ENCODE results near the gene PAX7. TPM values are rescaled to one million over a fixed set of nuclear protein-coding genes. Genes with fewer than 3 reads are reported as not detected.

PAX7 gene
- total and polyA plus RNA-seq, 9 of the 15 experiments (the other 6 are each of a cell fraction or from before 2014, with no cell fraction given), result not detected

DNA sequence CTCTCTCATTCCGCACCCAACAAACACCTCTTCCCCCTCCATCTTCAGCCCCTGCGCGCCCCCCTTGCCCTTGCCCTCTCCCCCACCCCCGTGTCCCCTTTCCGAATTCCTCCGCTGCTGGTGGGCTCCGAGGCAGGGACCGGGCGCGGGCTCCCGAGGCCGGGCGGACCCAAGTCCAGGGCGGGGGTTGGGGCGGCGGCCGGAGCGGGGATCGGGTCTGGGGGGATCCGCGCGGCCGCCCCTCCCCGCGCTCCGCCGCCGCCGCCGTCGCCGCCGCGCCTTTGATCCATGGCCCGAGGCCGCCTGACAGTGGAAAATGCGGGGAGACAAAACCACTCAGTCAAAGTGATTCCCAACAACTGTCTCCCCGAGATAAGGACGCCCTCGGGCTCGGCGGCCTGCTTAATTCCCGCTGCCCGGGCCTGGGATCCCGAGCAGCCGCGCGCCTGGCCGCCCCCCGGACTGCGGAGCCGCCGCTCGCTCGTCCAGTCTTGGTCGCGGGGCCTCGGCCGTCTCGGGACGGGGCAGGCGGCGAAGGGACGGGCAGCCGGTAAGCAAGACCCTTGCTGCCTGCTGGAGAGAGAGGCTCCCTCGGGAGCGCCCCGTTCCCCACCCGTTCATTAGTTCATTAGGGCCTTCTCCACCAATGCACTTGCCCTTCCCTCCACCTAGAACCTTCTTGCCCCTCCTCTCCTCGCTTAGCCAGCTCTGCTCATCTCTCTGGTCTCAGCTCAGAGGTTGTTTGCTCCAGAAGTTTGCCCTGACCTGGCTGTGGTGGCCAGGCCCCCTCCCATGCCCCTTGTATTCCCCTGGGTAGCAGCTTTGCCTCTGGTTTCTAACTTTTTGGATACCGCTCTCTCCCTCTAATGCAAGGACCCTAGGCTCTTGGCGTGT is 86.4 kb downstream of the PAX7 start:
- 5% methylated on average over 36 of the region's 72 CpGs for WGBS (ENCODE audit: insufficient coverage, low coverage, missing lambda C conversion rate)
- no peak overlapping the region for H3K4me3 ChIP-seq
- no peak overlapping the region for H3K4me2 ChIP-seq (ENCODE audit: insufficient read depth, low read length)
- TF ChIP-seq TCF3 (CRISPR knock-in tag; IDR thresholded peaks at IDR 0.05), result peak; percentile 69
- peak; percentile 51; the same call in 1 of the 2 replicates for TF ChIP-seq SMAD4 (CRISPR knock-in tag; conservative IDR thresholded peaks at IDR 0.05)
- TF ChIP-seq TFE3 (CRISPR knock-in tag; IDR thresholded peaks at IDR 0.05), result no peak
- TF ChIP-seq, protein P1, sequence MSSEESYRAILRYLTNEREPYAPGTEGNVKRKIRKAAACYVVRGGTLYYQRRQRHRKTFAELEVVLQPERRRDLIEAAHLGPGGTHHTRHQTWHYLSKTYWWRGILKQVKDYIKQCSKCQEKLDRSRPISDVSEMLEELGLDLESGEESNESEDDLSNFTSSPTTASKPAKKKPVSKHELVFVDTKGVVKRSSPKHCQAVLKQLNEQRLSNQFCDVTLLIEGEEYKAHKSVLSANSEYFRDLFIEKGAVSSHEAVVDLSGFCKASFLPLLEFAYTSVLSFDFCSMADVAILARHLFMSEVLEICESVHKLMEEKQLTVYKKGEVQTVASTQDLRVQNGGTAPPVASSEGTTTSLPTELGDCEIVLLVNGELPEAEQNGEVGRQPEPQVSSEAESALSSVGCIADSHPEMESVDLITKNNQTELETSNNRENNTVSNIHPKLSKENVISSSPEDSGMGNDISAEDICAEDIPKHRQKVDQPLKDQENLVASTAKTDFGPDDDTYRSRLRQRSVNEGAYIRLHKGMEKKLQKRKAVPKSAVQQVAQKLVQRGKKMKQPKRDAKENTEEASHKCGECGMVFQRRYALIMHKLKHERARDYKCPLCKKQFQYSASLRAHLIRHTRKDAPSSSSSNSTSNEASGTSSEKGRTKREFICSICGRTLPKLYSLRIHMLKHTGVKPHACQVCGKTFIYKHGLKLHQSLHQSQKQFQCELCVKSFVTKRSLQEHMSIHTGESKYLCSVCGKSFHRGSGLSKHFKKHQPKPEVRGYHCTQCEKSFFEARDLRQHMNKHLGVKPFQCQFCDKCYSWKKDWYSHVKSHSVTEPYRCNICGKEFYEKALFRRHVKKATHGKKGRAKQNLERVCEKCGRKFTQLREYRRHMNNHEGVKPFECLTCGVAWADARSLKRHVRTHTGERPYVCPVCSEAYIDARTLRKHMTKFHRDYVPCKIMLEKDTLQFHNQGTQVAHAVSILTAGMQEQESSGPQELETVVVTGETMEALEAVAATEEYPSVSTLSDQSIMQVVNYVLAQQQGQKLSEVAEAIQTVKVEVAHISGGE (CRISPR knock-in tag; IDR thresholded peaks at IDR 0.05), result no peak
- no peak for TF ChIP-seq ELF4 (CRISPR knock-in tag; IDR thresholded peaks at IDR 0.05)
- TF ChIP-seq ZBTB2 (IDR thresholded peaks at IDR 0.05), result no peak
- no peak for TF ChIP-seq HMG20A (CRISPR knock-in tag; conservative IDR thresholded peaks at IDR 0.05)
- no peak for TF ChIP-seq ZNF408 (CRISPR knock-in tag; IDR thresholded peaks at IDR 0.05; ENCODE audit: low read depth)
- TF ChIP-seq MEIS2 (IDR thresholded peaks at IDR 0.05; ENCODE audit: partially characterized antibody), result peak; percentile 12
- no peak for TF ChIP-seq E2F5 (CRISPR knock-in tag; IDR thresholded peaks at IDR 0.05)
- TF ChIP-seq CBFA2T3 (IDR thresholded peaks at IDR 0.05), result peak; percentile 24; the same call in 1 of the 2 replicates
- intact Hi-C loops (cut with micrococcal nuclease), result no loop called here
- no peak for ATAC-seq
- DNase-seq (ENCODE audit: extremely low read depth in 1 of 4, low spot score in 3 of 4), result peak; percentile 35 to 52 (median 44)
- ChIA-PET CTCF (ENCODE audit: low intra/inter-chr PET ratio) (no interaction called here), POLR2A (no interaction called here)
- H3K79me2 ChIP-seq (ENCODE audit: control insufficient read depth, insufficient read depth, low read length), result no peaks in the 10 kb centered on the region
- H3K4me1 ChIP-seq (replicated peaks in 1 of 2; ENCODE audit: control insufficient read depth in 2 of 2, insufficient read depth in 2 of 2, low read length in 2 of 2), result peaks cover 7 to 16% of the 10 kb centered on the region in 2 experiments; a peak in 4 of 5 replicates
- no TSS peak for BruUV-seq (replicated peaks)
- no peak overlapping the region for H3K9ac ChIP-seq (ENCODE audit: insufficient read depth in 1 of 2, low read depth in 2 of 2, low read length in 2 of 2)
- no peaks in the 10 kb centered on the region for H3K9me1 ChIP-seq (ENCODE audit: control insufficient read depth, insufficient read depth, low read length)
- peaks cover 51 to 91% of the 10 kb centered on the region in 2 experiments for H3K27me3 ChIP-seq (ENCODE audit: control insufficient read depth in 2 of 2, insufficient read depth in 2 of 2, low read length in 2 of 2)
- peaks cover 15% of the 10 kb centered on the region for H4K20me1 ChIP-seq (replicated peaks; ENCODE audit: control insufficient read depth, insufficient read depth, low read length)
- H2AFZ ChIP-seq (ENCODE audit: low read depth, low read length), result no peak overlapping the region
- no peak overlapping the region for H3K27ac ChIP-seq (ENCODE audit: extremely low read depth, low read depth, low read length)
- in situ Hi-C loops (cut with MboI), result no loop called here
- no peaks in the 10 kb centered on the region for H3K9me3 ChIP-seq (replicated peaks; ENCODE audit: control insufficient read depth, insufficient read depth, low read depth, low read length)
- FAIRE-seq, result no peak
- H3K36me3 ChIP-seq (ENCODE audit: control insufficient read depth, insufficient read depth, low read length), result no peaks in the 10 kb centered on the region
